ENCODE measurements around the gene HERC3. TPM values are rescaled to one million over a fixed set of nuclear protein-coding genes. Genes with fewer than 3 reads are reported as not detected.

HERC3 gene
- total and polyA plus RNA-seq, 2 donors (not counting 3 experiments of a cell fraction or from before 2014, with no cell fraction given): 6.3 to 21.2 TPM

GRCh38 chr4:88673886-88674285 lies 81.6 kb downstream of the HERC3 start:
- TF ChIP-seq FOS (IDR thresholded peaks at IDR 0.05; ENCODE audit: borderline replicate concordance, insufficient read depth, low read length): no peak
- TF ChIP-seq EZH2 (IDR thresholded peaks at IDR 0.05; ENCODE audit: borderline replicate concordance, low read depth, low read length, severe bottlenecking): no peak
- no peak for TF ChIP-seq GATA2 (IDR thresholded peaks at IDR 0.05; ENCODE audit: insufficient read depth, insufficient read length, low read depth, low read length)
- TF ChIP-seq MYC (IDR thresholded peaks at IDR 0.05; ENCODE audit: low read depth, low read length): no peak
- TF ChIP-seq POLR2AphosphoS5 (IDR thresholded peaks at IDR 0.05; ENCODE audit: insufficient read depth, low read depth, low read length): no peak
- no peak for TF ChIP-seq MAX (IDR thresholded peaks at IDR 0.05; ENCODE audit: insufficient read depth, insufficient read length)
- no peak for TF ChIP-seq JUN (IDR thresholded peaks at IDR 0.05; ENCODE audit: borderline replicate concordance, insufficient read depth, insufficient read length, low read depth)
- no peak for TF ChIP-seq POLR2A (IDR thresholded peaks at IDR 0.05; ENCODE audit: low read depth, low read length)
- no peak for TF ChIP-seq CTCF (IDR thresholded peaks at IDR 0.05; ENCODE audit: extremely low read depth in 1 of 2, insufficient read depth in 1 of 2, low read depth in 1 of 2, low read length in 2 of 2)
- intact Hi-C loops (cut with micrococcal nuclease): loop anchor here (2.0 to 5.0 kb wide), 2 partner anchors 117 to 348 kb away; no protein-coding TSS in a partner anchor
- Histone ChIP-seq H3K79me2 (ENCODE audit: control insufficient read depth, insufficient read depth, low read length) (no peaks in the 10 kb centered on the region), H3K9me3 (replicated peaks; ENCODE audit: control insufficient read depth, insufficient read depth, low read length) (no peaks in the 10 kb centered on the region), H3K9ac (replicated peaks; ENCODE audit: extremely low read depth, insufficient read depth, low read length) (no peak overlapping the region), H3K36me3 (ENCODE audit: control insufficient read depth in 2 of 2, extremely low read depth in 1 of 2, insufficient read depth in 2 of 2, low read length in 2 of 2) (peaks cover 0 to 3% of the 10 kb centered on the region in 2 experiments), H4K20me1 (replicated peaks; ENCODE audit: control insufficient read depth, extremely low read depth, insufficient read depth, low read length) (no peaks in the 10 kb centered on the region), H3K27me3 (ENCODE audit: control insufficient read depth in 2 of 2, insufficient read depth in 2 of 2, low read length in 2 of 2) (no peaks in the 10 kb centered on the region), H3K4me1 (ENCODE audit: control insufficient read depth, extremely low read depth, insufficient read depth, low read length) (no peaks in the 10 kb centered on the region), H3K27ac (ENCODE audit: insufficient read depth, low read depth, low read length) (no peak overlapping the region), H3K4me2 (ENCODE audit: insufficient read depth, low read length) (no peak overlapping the region), H3K9me1 (replicated peaks; ENCODE audit: control insufficient read depth, extremely low read depth, insufficient read depth, low read length) (no peaks in the 10 kb centered on the region), H3K4me3 (replicated peaks in 1 of 3; ENCODE audit: insufficient read depth in 1 of 3, low read depth in 1 of 3, low read length in 3 of 3) (no peak overlapping the region), H2AFZ (ENCODE audit: low read depth, low read length) (no peak overlapping the region)
- no peak for FAIRE-seq
- no peak for DNase-seq (ENCODE audit: low read depth, low spot score)
- ChIA-PET POLR2A (no interaction called here), CTCF (interaction anchor here (0.7 to 2.3 kb wide), 15 partner anchors 11 to 354 kb away, joined by 3 to 51 read pairs (median 5); partner anchors contain the start of gene HERC3)
- BruUV-seq (replicated peaks): no TSS peak
- dilution Hi-C loops (cut with MboI; ENCODE audit: extremely low pct_ligation_motif_present, low sequenced_read_pairs): no loop called here

Data from endothelial cell of umbilical vein (primary cell).